ENCODE data around the gene SYCN.

SYCN gene

GRCh38 chr19:39194832-39195542, 9.1 kb downstream of the SYCN start:
- DNase-seq (ENCODE audit: low read depth), result no peak

GRCh38 chr19:39193803-39194202, 10.3 kb downstream of the SYCN start:
- DNase-seq (ENCODE audit: low read depth), result no peak

GRCh38 chr19:39192846-39193245, 11.2 kb downstream of the SYCN start:
- no peak for DNase-seq (ENCODE audit: low read depth)

GRCh38 chr19:39190768-39191167, 13.3 kb downstream of the SYCN start:
- DNase-seq (ENCODE audit: low read depth), result no peak

DNA sequence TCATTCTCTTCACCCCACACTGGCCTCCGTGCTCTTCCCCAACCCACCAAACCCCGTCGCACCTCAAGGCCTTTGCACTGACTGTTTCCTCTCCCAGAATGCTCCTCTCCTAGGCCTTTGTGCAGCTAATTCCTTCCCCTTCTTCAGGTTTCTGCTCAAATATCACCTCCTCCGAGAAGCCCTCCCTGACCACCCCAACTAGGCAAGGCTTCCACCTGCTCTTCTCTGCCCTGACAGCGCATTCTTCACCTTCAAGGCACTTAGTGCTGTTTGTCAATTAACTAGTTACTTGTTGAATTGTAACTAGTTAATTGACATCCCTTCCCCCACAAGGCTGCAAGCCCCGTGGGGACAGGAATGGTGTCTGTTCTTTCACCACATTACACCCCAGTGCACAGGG, 15.1 kb downstream of the SYCN start:
- DNase-seq (ENCODE audit: low read depth), result no peak

DNA sequence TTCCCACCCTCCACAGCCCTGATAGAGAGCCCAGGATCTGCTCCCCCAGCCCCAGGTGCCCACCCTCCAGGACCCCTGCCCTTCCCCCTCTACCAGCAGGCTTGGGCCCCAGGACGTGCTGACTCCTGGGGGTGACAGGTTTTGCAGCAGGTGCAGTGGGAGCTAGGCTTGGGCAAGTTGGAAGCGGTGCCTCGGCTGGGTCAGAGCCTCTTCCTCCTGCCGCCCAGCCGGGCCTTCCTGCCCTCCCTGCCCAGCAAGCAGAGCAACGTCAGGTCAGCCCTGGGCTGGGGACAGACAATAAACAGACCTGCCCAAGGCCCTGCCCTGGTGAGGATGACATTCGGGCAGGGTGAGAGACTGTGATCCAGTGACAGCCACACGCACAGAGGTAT, 16.5 kb downstream of the SYCN start:
- DNase-seq (ENCODE audit: low read depth), result no peak

GRCh38 chr19:39186391-39186790, 17.7 kb downstream of the SYCN start:
- DNase-seq (ENCODE audit: low read depth), result no peak

DNA sequence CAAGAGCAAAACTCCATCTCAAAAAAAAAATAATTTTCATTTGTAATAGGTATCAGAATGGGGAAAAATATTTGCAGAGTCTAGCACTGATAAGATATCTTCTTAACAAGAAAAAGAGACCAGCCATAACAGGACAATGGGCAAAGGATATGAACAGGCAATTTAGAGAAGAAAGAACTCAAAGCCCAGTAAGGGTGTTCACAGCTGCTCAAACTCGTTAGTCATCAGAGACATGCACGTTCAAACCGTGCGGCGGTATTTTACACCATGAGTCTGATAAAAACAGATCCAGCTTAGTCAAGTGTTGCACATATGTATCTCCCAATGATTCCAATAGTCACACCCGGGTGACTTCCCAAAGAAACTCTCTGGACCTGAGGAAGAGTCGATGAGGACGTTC, 21.0 kb downstream of the SYCN start:
- DNase-seq (ENCODE audit: low read depth), result no peak

GRCh38 chr19:39182174-39182505, 21.9 kb downstream of the SYCN start:
- DNase-seq (ENCODE audit: low read depth), result no peak

- DNase-seq (ENCODE audit: low read depth), result no peak
Observed at GRCh38 chr19:39181500-39182173, 22.4 kb downstream of the SYCN start.

GRCh38 chr19:39180749-39181148, 23.3 kb downstream of the SYCN start:
- DNase-seq (ENCODE audit: low read depth), result no peak

- no peak for DNase-seq (ENCODE audit: low read depth)
Observed at GRCh38 chr19:39179754-39180153, 24.3 kb downstream of the SYCN start.

DNA sequence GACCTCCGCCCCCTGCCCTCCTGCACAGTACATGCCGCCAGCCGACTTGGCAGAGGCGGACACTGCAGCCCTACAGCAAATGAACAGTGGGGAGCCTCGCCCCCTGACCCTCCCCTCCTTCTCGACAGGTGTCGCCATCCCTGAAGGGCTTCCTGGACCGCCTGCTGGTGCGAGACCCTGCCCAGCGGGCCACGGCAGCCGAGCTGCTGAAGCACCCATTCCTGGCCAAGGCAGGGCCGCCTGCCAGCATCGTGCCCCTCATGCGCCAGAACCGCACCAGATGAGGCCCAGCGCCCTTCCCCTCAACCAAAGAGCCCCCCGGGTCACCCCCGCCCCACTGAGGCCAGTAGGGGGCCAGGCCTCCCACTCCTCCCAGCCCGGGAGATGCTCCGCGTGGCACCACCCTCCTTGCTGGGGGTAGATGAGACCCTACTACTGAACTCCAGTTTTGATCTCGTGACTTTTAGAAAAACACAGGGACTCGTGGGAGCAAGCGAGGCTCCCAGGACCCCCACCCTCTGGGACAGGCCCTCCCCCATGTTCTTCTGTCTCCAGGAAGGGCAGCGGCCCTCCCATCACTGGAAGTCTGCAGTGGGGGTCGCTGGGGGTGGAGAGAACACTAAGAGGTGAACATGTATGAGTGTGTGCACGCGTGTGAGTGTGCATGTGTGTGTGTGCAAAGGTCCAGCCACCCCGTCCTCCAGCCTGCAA, 25.6 kb downstream of the SYCN start:
- no peak for DNase-seq (ENCODE audit: low read depth)

- DNase-seq (ENCODE audit: low read depth), result no peak
Observed at GRCh38 chr19:39177736-39178135, 26.3 kb downstream of the SYCN start.

GRCh38 chr19:39177110-39177699, 26.9 kb downstream of the SYCN start:
- DNase-seq (ENCODE audit: low read depth), result no peak

GRCh38 chr19:39175564-39175963, 28.5 kb downstream of the SYCN start:
- no peak for DNase-seq (ENCODE audit: low read depth)

DNA sequence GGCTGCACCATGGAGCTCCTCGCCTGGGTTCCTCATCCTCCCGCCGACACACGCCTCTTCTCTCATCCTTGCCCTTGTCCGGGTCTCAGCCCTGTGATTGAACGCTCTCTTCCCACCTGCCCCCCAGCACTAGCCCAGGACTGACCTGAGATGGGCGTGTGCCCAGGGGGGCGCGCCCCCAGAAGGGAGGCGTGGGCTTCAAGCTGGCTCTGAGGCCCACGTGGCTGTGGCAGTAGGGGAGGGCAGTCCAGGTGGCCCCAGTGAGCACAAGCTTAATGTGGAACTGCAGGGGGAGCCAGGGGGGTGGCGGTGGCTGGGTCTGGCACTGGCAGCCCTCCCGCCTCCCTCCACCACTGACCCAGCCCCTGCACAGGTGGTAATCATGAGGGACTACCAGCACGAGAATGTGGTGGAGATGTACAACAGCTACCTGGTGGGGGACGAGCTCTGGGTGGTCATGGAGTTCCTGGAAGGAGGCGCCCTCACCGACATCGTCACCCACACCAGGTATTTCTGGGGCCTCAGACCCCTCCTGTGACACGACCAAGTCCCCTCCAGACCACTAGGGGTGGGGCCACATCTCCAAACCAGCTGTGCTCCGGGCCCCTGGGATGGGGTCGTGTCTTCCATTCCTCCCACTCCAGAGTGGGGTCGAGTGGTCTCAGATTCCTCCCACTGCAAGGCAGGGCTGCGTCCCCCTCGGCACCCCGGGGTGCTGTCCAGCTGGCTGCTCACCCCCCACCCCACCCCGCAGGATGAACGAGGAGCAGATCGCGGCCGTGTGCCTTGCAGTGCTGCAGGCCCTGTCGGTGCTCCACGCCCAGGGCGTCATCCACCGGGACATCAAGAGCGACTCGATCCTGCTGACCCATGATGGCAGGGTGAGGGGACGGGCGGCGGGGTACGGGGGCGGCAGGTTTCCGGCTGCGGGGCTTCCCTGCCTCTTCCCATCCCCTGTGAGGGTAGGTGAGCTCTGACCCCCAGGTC, 29.2 kb downstream of the SYCN start:
- DNase-seq (ENCODE audit: low read depth), result no peak

GRCh38 chr19:39174142-39174541, 29.9 kb downstream of the SYCN start:
- DNase-seq (ENCODE audit: low read depth), result no peak

DNA sequence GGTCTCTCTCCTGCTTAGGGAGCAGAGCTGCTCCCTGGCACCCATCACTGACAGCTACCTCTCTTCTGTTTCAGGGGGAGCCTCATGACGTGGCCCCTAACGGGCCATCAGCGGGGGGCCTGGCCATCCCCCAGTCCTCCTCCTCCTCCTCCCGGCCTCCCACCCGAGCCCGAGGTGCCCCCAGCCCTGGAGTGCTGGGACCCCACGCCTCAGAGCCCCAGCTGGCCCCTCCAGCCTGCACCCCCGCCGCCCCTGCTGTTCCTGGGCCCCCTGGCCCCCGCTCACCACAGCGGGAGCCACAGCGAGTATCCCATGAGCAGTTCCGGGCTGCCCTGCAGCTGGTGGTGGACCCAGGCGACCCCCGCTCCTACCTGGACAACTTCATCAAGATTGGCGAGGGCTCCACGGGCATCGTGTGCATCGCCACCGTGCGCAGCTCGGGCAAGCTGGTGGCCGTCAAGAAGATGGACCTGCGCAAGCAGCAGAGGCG, 30.5 kb downstream of the SYCN start:
- no peak for DNase-seq (ENCODE audit: low read depth)

DNA sequence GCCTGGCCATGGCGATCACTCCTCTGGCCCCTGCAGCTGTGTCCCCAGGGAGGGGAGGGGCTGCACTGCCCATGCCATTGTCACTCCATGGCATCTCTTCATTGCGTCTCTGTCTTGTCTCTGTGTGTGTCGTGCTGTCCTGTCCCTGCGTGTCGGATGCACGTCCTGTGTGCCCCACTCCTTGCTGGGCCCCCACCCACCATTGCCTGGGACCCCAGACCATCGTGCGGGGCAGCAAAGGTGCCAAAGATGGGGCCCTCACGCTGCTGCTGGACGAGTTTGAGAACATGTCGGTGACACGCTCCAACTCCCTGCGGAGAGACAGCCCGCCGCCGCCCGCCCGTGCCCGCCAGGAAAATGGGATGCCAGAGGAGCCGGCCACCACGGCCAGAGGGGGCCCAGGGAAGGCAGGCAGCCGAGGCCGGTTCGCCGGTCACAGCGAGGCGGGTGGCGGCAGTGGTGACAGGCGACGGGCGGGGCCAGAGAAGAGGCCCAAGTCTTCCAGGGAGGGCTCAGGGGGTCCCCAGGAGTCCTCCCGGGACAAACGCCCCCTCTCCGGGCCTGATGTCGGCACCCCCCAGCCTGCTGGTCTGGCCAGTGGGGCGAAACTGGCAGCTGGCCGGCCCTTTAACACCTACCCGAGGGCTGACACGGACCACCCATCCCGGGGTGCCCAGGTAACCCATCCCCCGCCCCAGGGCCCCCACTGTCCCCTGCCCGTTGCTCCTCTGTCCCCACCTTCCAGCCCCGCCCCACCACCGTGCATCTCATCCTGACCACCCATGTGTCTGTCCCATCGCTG, 31.2 kb downstream of the SYCN start:
- DNase-seq (ENCODE audit: low read depth), result no peak

Data from stromal cell of bone marrow (primary cell).